ENCODE measurements around the gene MMP25.

MMP25 gene

GRCh38 chr16:3096362-3096761, 50.0 kb downstream of the MMP25 start:
- no peak for DNase-seq

DNA sequence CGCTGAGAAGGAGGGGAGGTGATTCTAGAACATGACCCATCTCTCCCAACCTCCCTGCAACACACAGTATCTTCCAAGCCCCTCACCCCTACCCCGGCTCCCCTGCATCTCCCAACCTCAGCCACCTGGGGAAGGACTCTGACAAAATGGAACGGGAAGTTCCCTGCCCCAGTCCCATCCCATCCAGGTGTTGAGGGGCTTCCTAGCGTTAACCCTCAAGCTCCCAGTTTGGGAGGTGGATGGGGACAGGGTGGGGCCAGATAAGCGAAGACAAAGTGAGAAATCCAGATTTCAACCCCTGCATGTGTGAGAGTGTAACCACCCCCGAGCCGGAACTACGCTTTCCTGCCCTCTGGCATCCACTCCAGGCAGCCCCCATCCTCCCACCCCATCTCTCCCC, 50.9 kb downstream of the MMP25 start:
- no peak for DNase-seq

DNA sequence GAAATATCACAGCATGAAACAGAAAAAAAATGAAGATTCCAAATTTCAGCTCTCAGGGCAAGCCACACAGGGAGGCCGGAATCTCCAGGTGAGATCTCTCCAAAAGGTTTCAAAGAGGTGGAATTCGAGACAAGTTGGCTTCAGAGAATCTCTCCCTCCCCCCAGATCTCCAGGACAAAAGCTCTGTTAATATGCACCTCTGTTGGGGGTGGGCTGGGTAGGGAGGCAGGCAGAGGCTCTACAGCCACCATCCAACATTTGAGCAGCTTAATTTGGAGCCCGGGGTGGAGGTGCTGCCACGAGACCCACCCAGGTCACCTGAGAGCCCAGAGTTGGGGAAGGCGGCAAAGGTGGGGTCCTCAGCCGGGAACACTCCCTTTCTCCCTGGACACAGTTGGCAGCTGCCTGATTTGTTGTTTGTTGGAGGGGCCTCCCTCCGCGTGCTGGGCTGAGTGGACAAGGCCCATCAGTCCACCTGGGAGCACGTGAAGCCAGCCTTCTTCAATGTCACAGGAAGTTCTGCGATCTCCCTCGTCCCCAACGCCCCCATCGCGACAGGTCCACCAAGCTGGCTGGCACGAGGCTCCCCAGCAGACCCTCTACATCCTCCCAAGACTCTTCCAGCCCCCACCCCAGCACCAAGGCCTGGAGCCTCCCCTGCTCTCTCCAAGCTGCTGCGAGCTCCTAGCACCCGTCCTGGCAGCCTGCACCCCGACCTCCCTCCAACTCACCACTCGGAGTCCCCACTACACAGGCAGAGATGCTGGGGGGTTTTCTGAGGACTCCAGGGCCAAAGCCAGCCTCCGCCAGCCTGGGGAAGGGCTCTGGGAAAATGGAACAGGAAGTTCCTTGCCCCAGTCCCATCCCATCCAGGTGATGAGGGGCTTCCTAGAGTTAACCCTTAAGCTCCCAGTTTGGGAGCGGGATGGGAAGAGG, 52.4 kb downstream of the MMP25 start, which contains the start of gene ZSCAN10:
ZSCAN10 (minus strand) TSS at position 836 of the 936 bp plus-strand sequence. CDS start 6,357 bp downstream, outside the sequence.
- DNase-seq = no peak

DNA sequence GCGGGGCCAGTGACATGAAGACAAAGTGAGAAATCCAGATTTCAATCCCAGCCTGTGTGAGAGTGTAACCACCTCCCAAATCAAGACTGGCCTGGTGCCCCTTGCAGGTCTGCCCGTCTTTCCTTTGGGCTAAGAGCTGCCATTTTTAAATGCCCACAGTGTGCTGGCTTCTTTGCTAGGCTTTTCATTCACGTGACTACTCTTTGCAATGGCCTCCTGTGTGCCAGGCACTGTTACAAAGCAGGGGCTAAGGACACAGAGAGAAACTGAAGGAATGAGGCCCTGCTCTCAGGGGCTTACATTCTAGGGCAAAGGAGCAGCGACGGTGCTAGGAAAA, 53.0 kb downstream of the MMP25 start:
- DNase-seq = no peak

GRCh38 chr16:3099732-3100499, 53.6 kb downstream of the MMP25 start:
- peak; percentile 42 for DNase-seq

DNA sequence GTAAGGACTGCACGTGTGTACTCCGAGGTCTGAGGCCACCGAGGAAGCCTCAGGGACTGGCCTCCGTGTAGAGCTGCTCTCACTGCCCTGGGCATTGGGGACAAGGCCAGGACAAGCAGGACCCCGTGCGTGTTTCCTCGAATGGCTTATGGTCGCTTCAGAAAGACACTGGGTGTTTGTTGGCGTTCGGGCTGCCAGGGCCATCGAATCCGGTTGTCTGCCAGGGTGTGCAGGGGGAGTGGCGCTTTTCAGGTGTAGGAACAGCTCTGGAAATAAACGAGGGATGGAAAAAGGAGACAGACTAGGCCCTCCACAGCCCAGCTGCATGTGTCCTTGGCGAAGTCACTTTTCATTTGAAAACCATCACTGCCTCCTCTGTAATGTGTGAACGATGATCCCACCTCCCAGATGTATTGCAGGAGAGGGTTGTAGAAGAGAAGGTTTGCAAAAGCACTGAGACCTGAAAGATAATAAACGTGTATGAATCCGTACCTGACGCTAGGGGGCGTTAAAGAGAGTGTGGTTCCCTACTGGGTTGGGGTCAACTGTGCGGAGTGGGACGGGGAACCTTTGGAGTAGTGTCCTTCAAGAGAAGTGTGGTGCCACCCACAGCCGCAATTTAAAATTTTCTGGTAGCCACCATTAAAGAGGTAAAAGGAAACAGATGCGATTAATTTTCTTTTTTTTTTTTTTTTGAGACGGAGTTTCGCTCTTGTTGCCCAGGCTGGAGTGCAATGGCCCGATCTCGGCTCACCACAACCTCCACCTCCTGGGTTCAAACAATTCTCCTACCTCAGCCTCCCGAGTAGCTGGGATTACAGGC, 54.9 kb downstream of the MMP25 start:
- DNase-seq = no peak

DNA sequence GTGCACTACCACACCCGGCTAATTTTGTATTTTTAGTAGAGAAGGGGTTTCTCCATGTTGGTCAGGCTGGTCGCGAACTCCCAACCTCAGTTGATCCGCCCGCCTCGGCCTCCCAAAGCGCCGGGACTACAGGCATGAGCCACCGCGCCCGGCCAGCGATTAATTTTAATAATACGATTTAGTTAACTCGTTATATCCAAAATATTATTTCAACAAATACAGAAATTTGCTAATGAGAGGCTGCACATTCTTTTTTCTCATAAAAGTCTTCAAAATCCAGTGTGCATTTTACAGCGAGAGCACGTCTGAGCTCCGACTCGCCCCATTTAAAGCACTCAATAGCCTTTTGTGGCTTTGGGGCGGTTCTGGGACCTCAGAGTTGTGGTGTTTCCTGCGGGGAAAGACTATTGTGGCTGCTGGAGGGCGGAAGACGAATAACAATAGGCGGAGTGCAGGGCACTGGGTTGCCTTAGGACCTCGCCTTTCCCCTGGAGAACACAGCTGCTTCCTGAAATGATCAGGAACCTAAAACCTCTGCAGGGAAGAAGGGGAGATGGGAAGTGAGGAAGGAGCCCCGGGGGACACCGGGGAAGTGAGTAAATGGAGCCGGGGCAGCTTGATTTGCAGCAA, 55.6 kb downstream of the MMP25 start:
- DNase-seq = no peak

- DNase-seq = peak; percentile 46
Measured at GRCh38 chr16:3106205-3106928, 60.0 kb downstream of the MMP25 start.

All from NCI-H2029 treated with DMSO at 0.1 percent for 48 hours (cell line).